ENCODE results near the gene B4GALNT1. TPM values are rescaled to one million over a fixed set of nuclear protein-coding genes. Genes with fewer than 3 reads are reported as not detected.

The B4GALNT1 gene
- total RNA-seq, 1 donor from 2014 or later: 0.78 TPM

- Mint-ChIP-seq H3K27me3 (ENCODE audit: low read depth) (peaks cover 39% of the 10 kb centered on the region), H3K4me1 (peaks cover 23% of the 10 kb centered on the region), H3K27ac (no peak overlapping the region), H3K36me3 (peaks cover 50% of the 10 kb centered on the region), H3K4me3 (no peak overlapping the region), H3K9me3 (no peaks in the 10 kb centered on the region)
- DNase-seq (ENCODE audit: low spot score in 2 of 2, unreplicated experiment in 2 of 2): no peak
- no peak for TF ChIP-seq CTCF (IDR thresholded peaks at IDR 0.05; ENCODE audit: unreplicated experiment)
These were observed 18.6 kb downstream of the B4GALNT1 start for GRCh38 chr12:57614178-57614947.

- no peak overlapping the region for H3K4me3 Mint-ChIP-seq
- H3K27me3 Mint-ChIP-seq (ENCODE audit: low read depth): peaks cover 31% of the 10 kb centered on the region
These were observed 19.4 kb downstream of the B4GALNT1 start for GRCh38 chr12:57613427-57614109.

DNA sequence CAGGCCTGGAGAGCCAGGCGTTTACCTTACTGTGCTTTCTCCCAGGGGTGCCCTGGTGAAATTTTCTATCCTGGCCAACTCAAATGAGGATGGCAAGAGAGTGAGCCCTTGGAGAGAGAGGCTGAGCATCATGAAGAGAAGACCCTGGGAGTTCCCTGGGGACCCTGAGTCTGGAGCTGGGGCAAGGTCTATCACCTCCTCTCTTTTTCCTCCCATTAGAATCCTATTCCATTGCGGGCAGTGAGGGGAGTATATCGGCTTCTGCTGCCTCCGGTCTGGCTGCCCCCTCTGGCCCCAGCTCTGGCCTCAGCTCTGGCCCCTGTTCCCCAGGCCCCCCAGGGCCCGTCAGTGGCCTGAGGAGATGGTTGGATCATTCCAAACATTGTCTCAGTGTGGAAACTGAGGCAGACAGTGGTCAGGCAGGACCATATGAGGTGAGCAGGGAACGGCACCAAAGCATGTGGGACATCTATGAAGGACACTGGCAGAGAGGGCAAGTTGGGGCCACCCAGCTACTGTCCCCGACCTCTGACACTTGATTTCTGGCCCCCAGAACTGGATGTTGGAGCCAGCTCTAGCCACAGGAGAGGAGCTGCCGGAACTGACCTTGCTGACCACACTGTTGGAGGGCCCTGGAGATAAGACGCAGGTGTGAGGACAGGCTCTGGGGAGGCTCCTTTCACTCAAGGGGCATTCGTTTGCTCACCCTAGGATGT lies 20.1 kb downstream of the B4GALNT1 start:
- no peak for TF ChIP-seq CTCF (IDR thresholded peaks at IDR 0.05; ENCODE audit: unreplicated experiment)
- Mint-ChIP-seq H3K36me3 (peaks cover 45% of the 10 kb centered on the region), H3K4me3 (peak overlapping the region; percentile 80), H3K27ac (no peak overlapping the region), H3K9me3 (no peaks in the 10 kb centered on the region), H3K4me1 (peaks cover 25% of the 10 kb centered on the region), H3K27me3 (ENCODE audit: low read depth) (peaks cover 24% of the 10 kb centered on the region)
- no peak for DNase-seq (ENCODE audit: low spot score in 2 of 2, unreplicated experiment in 2 of 2)

More at GRCh38 chr12:57613427-57614109, 19.4 kb downstream of the B4GALNT1 start:
- Mint-ChIP-seq H3K36me3 (peaks cover 46% of the 10 kb centered on the region), H3K9me3 (no peaks in the 10 kb centered on the region), H3K4me1 (peaks cover 25% of the 10 kb centered on the region), H3K27ac (no peak overlapping the region)
- TF ChIP-seq CTCF (IDR thresholded peaks at IDR 0.05; ENCODE audit: unreplicated experiment): no peak
- no peak for DNase-seq (ENCODE audit: low spot score in 2 of 2, unreplicated experiment in 2 of 2)

GRCh38 chr12:57611827-57612710 lies 20.9 kb downstream of the B4GALNT1 start:
- TF ChIP-seq CTCF (IDR thresholded peaks at IDR 0.05; ENCODE audit: unreplicated experiment): no peak
- Mint-ChIP-seq H3K9me3 (no peaks in the 10 kb centered on the region), H3K4me1 (peaks cover 25% of the 10 kb centered on the region), H3K27ac (no peak overlapping the region), H3K36me3 (peaks cover 42% of the 10 kb centered on the region), H3K4me3 (peak overlapping the region; percentile 80), H3K27me3 (ENCODE audit: low read depth) (peaks cover 16% of the 10 kb centered on the region)
- no peak for DNase-seq (ENCODE audit: low spot score in 2 of 2, unreplicated experiment in 2 of 2)

Measured in mesothelial cell of epicardium (in vitro differentiated cells).